Measurements from ENCODE around the gene CCDC174. TPM values are rescaled to one million over a fixed set of nuclear protein-coding genes. Genes with fewer than 3 reads are reported as not detected.

Gene CCDC174
- total RNA-seq, 1 experiment from 2014 or later = 3.0 TPM

DNA sequence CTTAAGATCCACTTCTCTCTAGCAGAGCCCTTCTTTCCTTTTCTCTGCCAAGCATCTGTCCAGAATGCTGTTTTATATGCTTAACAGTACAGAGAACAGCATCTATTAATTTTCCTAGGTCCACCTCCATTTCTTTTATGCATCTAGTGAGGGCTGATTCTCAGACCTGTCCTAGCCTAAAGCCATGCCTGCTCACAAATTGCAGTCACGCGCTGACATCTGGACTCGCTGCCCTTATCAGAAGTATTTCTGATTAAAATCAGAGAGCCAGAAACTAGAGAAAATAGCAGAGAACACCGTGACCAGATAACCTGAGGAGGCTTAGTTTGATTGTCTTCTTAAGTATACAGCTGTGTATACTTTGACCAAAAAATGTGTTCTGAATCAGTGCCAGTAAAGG, 25.3 kb downstream of the CCDC174 start:
- H3K4me3 ChIP-seq = no peak overlapping the region
- no peaks in the 10 kb centered on the region for H3K27me3 ChIP-seq
- H3K9me3 ChIP-seq = no peaks in the 10 kb centered on the region
- peaks cover 3% of the 10 kb centered on the region; the same call in 1 of the 2 replicates for H3K36me3 ChIP-seq
- no peak for DNase-seq

DNA sequence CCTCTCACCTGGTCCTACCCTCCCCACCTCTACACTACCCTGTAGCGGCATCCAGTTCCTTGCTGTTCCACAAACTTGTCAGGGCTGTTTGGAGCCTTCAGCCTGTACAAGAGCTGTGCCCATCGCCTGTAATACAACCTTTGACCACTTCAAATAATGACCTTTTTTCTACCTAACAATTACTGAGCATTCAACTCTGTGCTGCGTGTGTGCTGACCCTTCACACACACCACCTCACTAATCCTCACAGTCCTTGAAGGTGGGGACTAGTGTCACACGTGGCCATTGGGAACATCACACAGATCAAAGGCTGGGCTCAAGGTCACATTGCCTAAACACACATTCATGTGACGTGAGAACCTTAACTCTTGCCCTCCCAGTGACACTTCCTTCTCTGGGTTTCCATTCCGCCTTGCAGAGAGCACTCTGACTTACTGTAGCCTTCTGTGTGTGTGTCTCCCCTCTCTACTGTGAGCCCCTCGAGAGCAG, 26.5 kb downstream of the CCDC174 start:
- no peak for DNase-seq
- H3K4me3 ChIP-seq = no peak overlapping the region

DNA sequence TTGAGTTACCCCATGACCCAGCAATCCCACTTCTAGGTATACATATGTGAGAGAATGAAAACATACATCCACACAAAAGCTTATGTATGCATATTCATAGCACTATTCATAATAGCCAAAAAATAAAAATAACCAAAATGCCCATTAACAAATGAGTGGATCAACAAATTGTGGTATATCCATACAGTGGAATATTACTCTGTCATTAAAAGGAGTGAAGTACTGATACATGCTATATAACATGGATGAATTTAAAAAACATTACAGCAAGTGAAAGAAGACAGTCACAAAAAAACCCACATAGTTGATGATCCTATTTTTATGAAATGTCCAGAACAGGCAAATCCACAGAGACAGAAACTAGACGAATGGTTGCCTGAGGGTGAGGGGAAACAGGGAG, 28.6 kb downstream of the CCDC174 start:
- H3K27me3 ChIP-seq = no peaks in the 10 kb centered on the region
- H3K9me3 ChIP-seq = no peaks in the 10 kb centered on the region
- no peaks in the 10 kb centered on the region for H3K36me3 ChIP-seq
- H3K4me3 ChIP-seq = no peak overlapping the region
- no peak for DNase-seq

More for the DNA sequence above, 26.5 kb downstream of the CCDC174 start:
- H3K27me3 ChIP-seq = no peaks in the 10 kb centered on the region
- H3K9me3 ChIP-seq = no peaks in the 10 kb centered on the region
- H3K36me3 ChIP-seq = no peaks in the 10 kb centered on the region

DNA sequence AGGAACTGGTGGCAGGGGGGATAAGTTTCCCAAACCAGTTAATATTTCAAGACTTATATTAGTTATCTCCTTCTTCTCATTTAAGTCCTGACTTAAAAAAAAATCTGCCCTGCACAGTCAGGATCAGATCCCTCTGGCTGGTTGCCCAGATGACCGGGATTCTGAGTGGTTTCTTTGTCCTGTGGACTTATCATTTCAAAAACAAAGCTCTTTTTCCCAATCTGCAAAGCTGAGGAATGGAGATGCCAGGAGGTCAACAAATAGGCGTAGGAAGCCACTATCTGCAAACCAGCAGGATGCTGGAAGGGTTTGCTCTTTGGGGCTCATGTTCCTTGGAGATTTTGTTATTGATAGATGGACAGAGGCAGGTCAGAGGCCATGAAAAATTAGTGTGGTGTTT, 29.2 kb downstream of the CCDC174 start:
- Histone ChIP-seq H3K27me3 (no peaks in the 10 kb centered on the region), H3K36me3 (no peaks in the 10 kb centered on the region), H3K9me3 (no peaks in the 10 kb centered on the region), H3K4me3 (no peak overlapping the region)
- DNase-seq = peak; percentile 14

- Histone ChIP-seq H3K27me3 (no peaks in the 10 kb centered on the region), H3K36me3 (no peaks in the 10 kb centered on the region), H3K4me3 (no peak overlapping the region), H3K9me3 (no peaks in the 10 kb centered on the region)
- DNase-seq = no peak
Measured at GRCh38 chr3:14684447-14684846, 32.9 kb downstream of the CCDC174 start.

DNA sequence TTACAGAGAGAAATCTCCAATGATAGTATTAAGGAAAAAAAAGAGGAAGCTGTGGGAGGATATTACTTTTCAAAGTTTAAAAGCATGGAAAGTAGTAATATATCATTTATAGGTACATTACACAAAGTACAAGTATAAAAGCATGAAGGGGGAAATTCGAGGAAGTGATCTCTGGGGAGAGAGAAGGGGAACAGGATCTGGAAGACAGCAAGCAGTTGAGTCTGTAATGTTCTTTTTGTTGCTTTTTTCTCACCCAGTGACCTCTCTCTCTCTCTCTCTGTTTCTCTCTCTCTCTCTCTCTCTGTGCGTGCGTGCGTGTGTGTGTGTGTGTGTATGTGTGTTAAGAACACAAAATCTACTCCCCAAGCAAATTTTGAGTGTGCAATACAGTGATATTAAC, 33.6 kb downstream of the CCDC174 start:
- H3K36me3 ChIP-seq = no peaks in the 10 kb centered on the region
- H3K9me3 ChIP-seq = no peaks in the 10 kb centered on the region
- H3K4me3 ChIP-seq = no peak overlapping the region
- H3K27me3 ChIP-seq = no peaks in the 10 kb centered on the region
- DNase-seq = no peak

DNA sequence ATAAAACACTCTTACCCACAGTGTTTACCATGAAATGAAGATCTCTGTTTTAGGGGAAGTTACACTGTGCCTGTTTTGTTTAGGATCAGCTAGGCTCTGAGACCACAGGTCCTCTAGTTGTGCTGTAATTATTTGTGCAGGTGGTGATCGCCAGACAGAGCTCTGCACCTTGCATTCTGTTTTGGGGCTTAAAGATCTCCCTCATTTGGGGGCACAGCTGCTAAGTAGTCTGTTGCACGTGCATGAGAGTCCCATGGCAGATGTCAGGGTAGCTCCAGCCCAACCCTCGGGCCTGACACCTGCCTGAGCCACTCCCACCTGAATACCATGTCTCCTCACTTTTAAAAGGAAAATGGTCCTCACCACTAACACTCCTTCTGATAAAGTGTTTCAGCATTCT, 35.8 kb downstream of the CCDC174 start:
- H3K4me3 ChIP-seq = no peak overlapping the region
- H3K36me3 ChIP-seq = no peaks in the 10 kb centered on the region
- H3K27me3 ChIP-seq = no peaks in the 10 kb centered on the region
- no peak for DNase-seq
- H3K9me3 ChIP-seq = no peaks in the 10 kb centered on the region

- Histone ChIP-seq H3K9me3 (no peaks in the 10 kb centered on the region), H3K27me3 (no peaks in the 10 kb centered on the region), H3K4me3 (no peak overlapping the region), H3K36me3 (no peaks in the 10 kb centered on the region)
- no peak for DNase-seq
Measured at GRCh38 chr3:14688525-14688924, 37.0 kb downstream of the CCDC174 start.

GRCh38 chr3:14689247-14689980, 37.9 kb downstream of the CCDC174 start:
- no peaks in the 10 kb centered on the region for H3K27me3 ChIP-seq
- H3K9me3 ChIP-seq = no peaks in the 10 kb centered on the region
- no peak overlapping the region for H3K4me3 ChIP-seq
- no peak for DNase-seq
- H3K36me3 ChIP-seq = no peaks in the 10 kb centered on the region

DNA sequence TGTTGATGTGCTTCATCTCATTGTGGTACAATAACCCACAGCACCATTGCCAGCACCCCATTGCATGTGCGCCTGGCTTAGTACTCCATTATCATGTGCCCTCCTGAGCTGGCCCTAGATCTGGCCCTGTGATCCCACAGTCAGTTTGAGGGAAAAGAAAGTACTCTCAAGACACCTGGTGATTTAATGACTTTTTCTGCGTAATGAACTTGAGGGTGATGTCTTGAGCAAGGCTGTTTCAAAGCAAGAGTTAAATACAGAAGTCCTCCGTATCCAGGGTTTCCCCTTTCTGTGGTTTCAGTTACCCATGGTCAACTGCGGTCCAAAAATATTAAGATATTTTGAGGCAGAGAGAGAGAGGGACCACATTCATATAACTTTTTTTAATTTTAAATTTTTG, 39.7 kb downstream of the CCDC174 start:
- Histone ChIP-seq H3K9me3 (no peaks in the 10 kb centered on the region), H3K4me3 (no peak overlapping the region), H3K36me3 (no peaks in the 10 kb centered on the region), H3K27me3 (no peaks in the 10 kb centered on the region)
- no peak for DNase-seq

DNA sequence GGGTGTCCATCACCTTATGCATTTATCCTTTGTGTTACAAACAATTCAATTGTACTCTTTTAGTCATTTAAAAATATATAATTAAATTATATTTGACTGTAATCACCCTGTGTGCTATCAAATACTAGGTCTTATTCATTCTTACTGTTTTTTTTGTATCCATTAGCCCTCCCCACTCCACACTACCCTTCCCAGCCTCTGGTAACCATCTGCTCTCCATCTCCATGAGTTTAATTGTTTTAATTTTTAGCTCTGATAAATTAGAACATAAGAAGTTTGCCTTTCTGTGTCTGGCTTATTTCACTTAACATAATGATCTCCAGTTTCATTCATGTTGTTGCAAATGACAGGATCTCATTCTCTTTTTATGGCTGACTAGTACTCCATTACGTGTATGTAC, 40.2 kb downstream of the CCDC174 start:
- Histone ChIP-seq H3K27me3 (no peaks in the 10 kb centered on the region), H3K36me3 (no peaks in the 10 kb centered on the region), H3K9me3 (no peaks in the 10 kb centered on the region), H3K4me3 (no peak overlapping the region)
- no peak for DNase-seq

GRCh38 chr3:14698601-14699244, 47.2 kb downstream of the CCDC174 start:
- no peak overlapping the region for H3K4me3 ChIP-seq
- H3K36me3 ChIP-seq = no peaks in the 10 kb centered on the region
- DNase-seq = no peak
- H3K9me3 ChIP-seq = no peaks in the 10 kb centered on the region
- no peaks in the 10 kb centered on the region for H3K27me3 ChIP-seq

- Histone ChIP-seq H3K36me3 (no peaks in the 10 kb centered on the region), H3K9me3 (no peaks in the 10 kb centered on the region), H3K27me3 (no peaks in the 10 kb centered on the region), H3K4me3 (no peak overlapping the region)
- peak; percentile 33 for DNase-seq
Measured at GRCh38 chr3:14699643-14700042, 48.1 kb downstream of the CCDC174 start.

DNA sequence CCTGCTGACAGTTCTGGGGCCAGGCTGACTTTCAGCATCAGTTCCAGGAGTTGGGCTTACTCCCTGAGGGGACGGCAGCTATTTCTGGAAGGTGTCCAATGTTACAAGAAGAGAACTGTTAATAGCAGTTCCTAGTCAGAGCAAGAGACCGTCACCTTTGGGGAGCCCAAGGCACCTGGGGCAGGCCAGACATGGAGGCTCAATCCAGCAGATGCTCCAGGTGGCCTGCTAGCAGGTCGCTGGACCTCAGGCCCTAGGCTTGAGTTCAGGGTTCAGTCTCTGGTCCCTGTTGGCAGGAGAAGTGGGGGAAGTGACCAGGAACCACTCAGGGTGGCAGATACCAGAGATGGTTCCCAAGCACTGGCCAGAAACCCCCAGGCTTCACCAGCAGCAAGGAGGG, 49.3 kb downstream of the CCDC174 start:
- no peak overlapping the region for H3K4me3 ChIP-seq

GRCh38 chr3:14701676-14702075, 50.1 kb downstream of the CCDC174 start:
- no peaks in the 10 kb centered on the region for H3K36me3 ChIP-seq
- H3K27me3 ChIP-seq = no peaks in the 10 kb centered on the region
- H3K9me3 ChIP-seq = no peaks in the 10 kb centered on the region
- no peak overlapping the region for H3K4me3 ChIP-seq
- DNase-seq = no peak

More for the DNA sequence above, 49.3 kb downstream of the CCDC174 start:
- H3K36me3 ChIP-seq = no peaks in the 10 kb centered on the region
- no peaks in the 10 kb centered on the region for H3K27me3 ChIP-seq
- no peak for DNase-seq
- H3K9me3 ChIP-seq = no peaks in the 10 kb centered on the region

DNA sequence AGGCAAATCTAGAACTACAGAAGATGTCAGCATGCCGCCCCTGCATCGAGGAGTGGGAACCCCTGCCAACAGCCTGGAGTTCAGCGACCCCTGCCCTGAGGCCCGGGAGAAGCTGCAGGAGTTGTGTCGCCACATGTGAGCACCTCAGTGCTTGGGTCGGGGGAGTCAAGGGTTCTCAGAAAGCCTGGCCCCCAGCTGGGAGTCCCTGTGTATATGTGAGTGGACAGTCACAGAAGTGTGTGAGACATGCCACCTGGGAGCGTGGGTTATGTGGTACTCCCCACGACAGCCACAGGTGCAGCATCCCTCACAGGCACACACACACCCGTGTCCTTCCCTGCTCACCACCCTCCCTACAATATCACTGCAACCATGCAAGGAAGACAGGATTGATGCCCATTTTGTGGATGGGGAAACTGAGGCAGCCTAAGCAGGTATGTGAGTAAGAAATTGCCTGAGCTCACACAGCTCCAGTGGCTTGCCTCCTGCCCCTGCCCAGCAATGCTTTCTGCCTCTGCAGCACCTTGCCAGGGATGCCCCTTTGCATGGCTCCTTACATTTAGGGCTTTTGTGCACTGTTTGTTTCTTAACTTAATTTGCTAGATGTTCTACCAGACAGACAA, 51.7 kb downstream of the CCDC174 start:
- no peak for DNase-seq
- Histone ChIP-seq H3K36me3 (no peaks in the 10 kb centered on the region), H3K4me3 (no peak overlapping the region), H3K27me3 (no peaks in the 10 kb centered on the region), H3K9me3 (no peaks in the 10 kb centered on the region)

GRCh38 chr3:14703791-14704190, 52.2 kb downstream of the CCDC174 start:
- no peak for DNase-seq
- H3K9me3 ChIP-seq = no peaks in the 10 kb centered on the region
- no peak overlapping the region for H3K4me3 ChIP-seq
- no peaks in the 10 kb centered on the region for H3K27me3 ChIP-seq
- H3K36me3 ChIP-seq = no peaks in the 10 kb centered on the region

GRCh38 chr3:14706096-14706495, 54.5 kb downstream of the CCDC174 start:
- DNase-seq = no peak
- Histone ChIP-seq H3K36me3 (no peaks in the 10 kb centered on the region), H3K27me3 (no peaks in the 10 kb centered on the region), H3K4me3 (no peak overlapping the region), H3K9me3 (no peaks in the 10 kb centered on the region)
